SK-N-SH treated with all-trans-retinoic acid at 6 μM for 48 hours (cell line): ENCODE measurements around the gene NFYA.

Experiments used
- ATAC-seq: fragments of 200-7000 bp; cut with Tn5 transposase; 3 replicates; pipeline ENCODE4 v1.9.1; 2020; ENCODE audit warnings: mild to moderate bottlenecking, moderate library complexity
- ARNTL ChIP-seq: fragments of 450-650 bp; formaldehyde crosslinking; IDR thresholded peaks from 2 replicates; pipeline ENCODE4 v1.5.0; 2020; ENCODE audit warnings: low read depth, mild to moderate bottlenecking, moderate library complexity, borderline replicate concordance
- BACH2 ChIP-seq: fragments of 250-450 bp; sonication (Bioruptor Pico); IDR thresholded peaks from 2 replicates; pipeline ENCODE4 v1.9.0; 2021; ENCODE audit warnings: mild to moderate bottlenecking, borderline replicate concordance
- CSDC2 ChIP-seq: fragments of 250-450 bp; sonication (Bioruptor Pico); IDR thresholded peaks from 2 replicates; pipeline ENCODE4 v1.5.0; 2020; ENCODE audit warnings: mild to moderate bottlenecking, moderate library complexity
- OSR1 ChIP-seq: fragments of 250-450 bp; sonication (Bioruptor Pico); IDR thresholded peaks from 2 replicates; pipeline ENCODE4 v1.8.0; 2022; ENCODE audit warnings: moderate library complexity, mild to moderate bottlenecking, inconsistent platforms
- PPARA ChIP-seq: fragments of 250-450 bp; sonication (Bioruptor Pico); IDR thresholded peaks from 2 replicates; pipeline ENCODE4 v1.5.0; 2020; ENCODE audit warnings: mild to moderate bottlenecking, borderline replicate concordance
- TCF4 ChIP-seq: fragments of 250-450 bp; sonication (Bioruptor Pico); IDR thresholded peaks from 2 replicates; pipeline ENCODE4 v1.8.0; 2021; ENCODE audit warnings: mild to moderate bottlenecking, moderate library complexity, borderline replicate concordance
- TOX ChIP-seq: fragments of 250-450 bp; sonication (Bioruptor Pico); IDR thresholded peaks from 2 replicates; pipeline ENCODE4 v1.8.0; 2021; ENCODE audit warnings: mild to moderate bottlenecking, moderate library complexity, borderline replicate concordance
- ZFP3 ChIP-seq: fragments of 250-450 bp; sonication (Bioruptor Pico); IDR thresholded peaks from 2 replicates; pipeline ENCODE4 v1.5.0; 2020; ENCODE audit warnings: mild to moderate bottlenecking, moderate library complexity
- ZFP30 ChIP-seq: fragments of 450-650 bp; formaldehyde crosslinking; IDR thresholded peaks from 2 replicates; pipeline ENCODE4 v1.5.0; 2022; ENCODE audit warnings: mild to moderate bottlenecking, moderate library complexity
- ZNF565 ChIP-seq: fragments of 450-650 bp; formaldehyde crosslinking; conservative IDR thresholded peaks from 2 replicates; pipeline ENCODE4 v1.5.0; 2020; ENCODE audit warnings: low read depth, mild to moderate bottlenecking, moderate library complexity
- ZNF8 ChIP-seq: fragments of 450-650 bp; formaldehyde crosslinking; IDR thresholded peaks from 2 replicates; pipeline ENCODE4 v1.5.0; 2020; ENCODE audit warnings: mild to moderate bottlenecking, moderate library complexity
- TF ChIP-seq, protein P1 (sequence below): fragments of 250-450 bp; sonication (Bioruptor Pico); IDR thresholded peaks from 2 replicates; pipeline ENCODE4 v1.5.1; 2021; ENCODE audit warnings: mild to moderate bottlenecking, moderate library complexity
- TF ChIP-seq, protein P2 (sequence below): fragments of 250-450 bp; sonication (Bioruptor Pico); IDR thresholded peaks from 2 replicates; pipeline ENCODE4 v1.8.0; 2020; ENCODE audit warnings: mild to moderate bottlenecking, moderate library complexity, borderline replicate concordance
- TF ChIP-seq, protein P3 (sequence below): fragments of 250-450 bp; sonication (Bioruptor Pico); IDR thresholded peaks from 2 replicates; pipeline ENCODE4 v1.5.0; 2020; ENCODE audit warnings: mild to moderate bottlenecking, moderate library complexity
- TF ChIP-seq, protein P4 (sequence below): fragments of 250-450 bp; sonication (Bioruptor Pico); IDR thresholded peaks from 2 replicates; pipeline ENCODE4 v1.8.0; 2021; ENCODE audit warnings: low read depth, mild to moderate bottlenecking, moderate library complexity, borderline replicate concordance
- TF ChIP-seq, protein P5 (sequence below): fragments of 250-450 bp; sonication (Bioruptor Pico); IDR thresholded peaks from 2 replicates; pipeline ENCODE4 v1.5.1; 2020; ENCODE audit warnings: low read depth, mild to moderate bottlenecking, moderate library complexity

NFYA gene

DNA sequence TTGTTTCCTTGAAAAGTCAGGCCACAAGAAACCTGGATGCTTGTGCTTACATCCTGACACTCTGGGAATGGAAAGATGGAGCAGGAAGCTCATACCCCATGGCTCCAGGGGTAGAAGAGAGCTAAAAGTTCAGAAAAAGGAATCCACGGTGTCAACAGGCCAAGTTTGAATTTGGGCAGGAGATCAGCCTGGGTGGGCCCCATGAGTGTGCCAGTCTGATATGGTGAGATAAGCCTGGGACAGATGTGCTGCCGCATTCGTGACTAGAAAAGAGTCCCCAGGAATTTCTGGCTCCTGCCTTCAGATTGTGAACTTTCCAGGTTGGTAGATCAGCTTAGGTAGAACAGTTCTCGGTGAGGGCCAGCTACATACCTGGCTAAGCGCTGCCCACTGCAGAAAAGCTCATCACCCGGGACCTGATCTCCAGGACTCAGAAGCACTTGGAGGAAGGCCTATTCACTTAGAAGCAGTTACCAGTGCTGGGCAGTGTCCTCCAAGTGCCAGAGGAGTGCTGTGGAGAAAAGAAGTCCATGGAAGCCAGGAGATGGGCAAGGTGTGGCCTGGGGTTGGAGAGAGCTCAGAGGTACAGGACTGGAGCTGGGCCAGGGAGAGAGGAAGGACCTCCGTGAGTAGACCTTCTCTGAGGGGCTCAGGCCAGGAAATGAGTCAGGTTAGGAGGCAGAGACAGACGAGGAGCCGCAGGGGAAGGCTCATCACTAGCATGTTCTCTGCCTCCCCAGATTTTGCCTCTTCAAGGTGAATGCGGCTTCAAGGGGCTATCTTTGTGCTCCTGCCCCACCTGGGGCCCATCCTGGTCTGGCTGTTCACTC is 30.3 kb upstream of the NFYA start, which contains the start of gene TSPO2:
Gene TSPO2, plus strand, starts transcription at position 242 of the 830 bp plus-strand sequence. Its CDS starts 519 bp downstream, at position 761.
- TF ChIP-seq, protein P1, sequence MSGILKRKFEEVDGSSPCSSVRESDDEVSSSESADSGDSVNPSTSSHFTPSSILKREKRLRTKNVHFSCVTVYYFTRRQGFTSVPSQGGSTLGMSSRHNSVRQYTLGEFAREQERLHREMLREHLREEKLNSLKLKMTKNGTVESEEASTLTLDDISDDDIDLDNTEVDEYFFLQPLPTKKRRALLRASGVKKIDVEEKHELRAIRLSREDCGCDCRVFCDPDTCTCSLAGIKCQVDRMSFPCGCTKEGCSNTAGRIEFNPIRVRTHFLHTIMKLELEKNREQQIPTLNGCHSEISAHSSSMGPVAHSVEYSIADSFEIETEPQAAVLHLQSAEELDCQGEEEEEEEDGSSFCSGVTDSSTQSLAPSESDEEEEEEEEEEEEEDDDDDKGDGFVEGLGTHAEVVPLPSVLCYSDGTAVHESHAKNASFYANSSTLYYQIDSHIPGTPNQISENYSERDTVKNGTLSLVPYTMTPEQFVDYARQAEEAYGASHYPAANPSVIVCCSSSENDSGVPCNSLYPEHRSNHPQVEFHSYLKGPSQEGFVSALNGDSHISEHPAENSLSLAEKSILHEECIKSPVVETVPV, result no peak
- TF ChIP-seq TOX (no peak), OSR1 (CRISPR knock-in tag) (no peak), ZFP3 (CRISPR knock-in tag) (no peak)
- TF ChIP-seq, protein P2, sequence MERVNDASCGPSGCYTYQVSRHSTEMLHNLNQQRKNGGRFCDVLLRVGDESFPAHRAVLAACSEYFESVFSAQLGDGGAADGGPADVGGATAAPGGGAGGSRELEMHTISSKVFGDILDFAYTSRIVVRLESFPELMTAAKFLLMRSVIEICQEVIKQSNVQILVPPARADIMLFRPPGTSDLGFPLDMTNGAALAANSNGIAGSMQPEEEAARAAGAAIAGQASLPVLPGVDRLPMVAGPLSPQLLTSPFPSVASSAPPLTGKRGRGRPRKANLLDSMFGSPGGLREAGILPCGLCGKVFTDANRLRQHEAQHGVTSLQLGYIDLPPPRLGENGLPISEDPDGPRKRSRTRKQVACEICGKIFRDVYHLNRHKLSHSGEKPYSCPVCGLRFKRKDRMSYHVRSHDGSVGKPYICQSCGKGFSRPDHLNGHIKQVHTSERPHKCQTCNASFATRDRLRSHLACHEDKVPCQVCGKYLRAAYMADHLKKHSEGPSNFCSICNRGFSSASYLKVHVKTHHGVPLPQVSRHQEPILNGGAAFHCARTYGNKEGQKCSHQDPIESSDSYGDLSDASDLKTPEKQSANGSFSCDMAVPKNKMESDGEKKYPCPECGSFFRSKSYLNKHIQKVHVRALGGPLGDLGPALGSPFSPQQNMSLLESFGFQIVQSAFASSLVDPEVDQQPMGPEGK (CRISPR knock-in tag), result no peak
- TF ChIP-seq, protein P3, sequence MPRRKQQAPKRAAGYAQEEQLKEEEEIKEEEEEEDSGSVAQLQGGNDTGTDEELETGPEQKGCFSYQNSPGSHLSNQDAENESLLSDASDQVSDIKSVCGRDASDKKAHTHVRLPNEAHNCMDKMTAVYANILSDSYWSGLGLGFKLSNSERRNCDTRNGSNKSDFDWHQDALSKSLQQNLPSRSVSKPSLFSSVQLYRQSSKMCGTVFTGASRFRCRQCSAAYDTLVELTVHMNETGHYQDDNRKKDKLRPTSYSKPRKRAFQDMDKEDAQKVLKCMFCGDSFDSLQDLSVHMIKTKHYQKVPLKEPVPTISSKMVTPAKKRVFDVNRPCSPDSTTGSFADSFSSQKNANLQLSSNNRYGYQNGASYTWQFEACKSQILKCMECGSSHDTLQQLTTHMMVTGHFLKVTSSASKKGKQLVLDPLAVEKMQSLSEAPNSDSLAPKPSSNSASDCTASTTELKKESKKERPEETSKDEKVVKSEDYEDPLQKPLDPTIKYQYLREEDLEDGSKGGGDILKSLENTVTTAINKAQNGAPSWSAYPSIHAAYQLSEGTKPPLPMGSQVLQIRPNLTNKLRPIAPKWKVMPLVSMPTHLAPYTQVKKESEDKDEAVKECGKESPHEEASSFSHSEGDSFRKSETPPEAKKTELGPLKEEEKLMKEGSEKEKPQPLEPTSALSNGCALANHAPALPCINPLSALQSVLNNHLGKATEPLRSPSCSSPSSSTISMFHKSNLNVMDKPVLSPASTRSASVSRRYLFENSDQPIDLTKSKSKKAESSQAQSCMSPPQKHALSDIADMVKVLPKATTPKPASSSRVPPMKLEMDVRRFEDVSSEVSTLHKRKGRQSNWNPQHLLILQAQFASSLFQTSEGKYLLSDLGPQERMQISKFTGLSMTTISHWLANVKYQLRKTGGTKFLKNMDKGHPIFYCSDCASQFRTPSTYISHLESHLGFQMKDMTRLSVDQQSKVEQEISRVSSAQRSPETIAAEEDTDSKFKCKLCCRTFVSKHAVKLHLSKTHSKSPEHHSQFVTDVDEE (CRISPR knock-in tag), result no peak
- ATAC-seq, result no peak

DNA sequence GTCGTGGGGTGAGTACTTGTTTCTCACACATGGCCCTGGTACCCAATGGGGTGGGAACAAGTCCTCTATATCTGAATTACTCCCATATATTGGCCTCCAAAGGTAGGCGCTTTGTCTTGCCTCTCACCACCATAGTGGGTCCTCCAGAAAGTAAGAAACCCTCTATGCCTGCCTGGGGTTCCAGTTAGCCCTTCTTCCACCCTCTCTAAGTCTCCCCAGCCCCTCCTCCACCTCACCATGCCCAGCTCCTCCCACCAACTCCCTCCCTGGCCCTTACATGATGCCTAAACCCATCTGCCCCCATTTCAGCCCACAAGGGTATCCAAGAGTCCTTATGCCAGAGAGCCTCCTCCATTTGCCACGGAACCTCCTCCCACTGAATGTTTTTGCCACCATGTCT is 29.6 kb upstream of the NFYA start:
- TF ChIP-seq OSR1 (CRISPR knock-in tag) (no peak), ZNF8 (CRISPR knock-in tag) (no peak), PPARA (no peak), TCF4 (CRISPR knock-in tag) (no peak), ZFP3 (CRISPR knock-in tag) (no peak), ZNF565 (no peak)
- TF ChIP-seq, protein P4, sequence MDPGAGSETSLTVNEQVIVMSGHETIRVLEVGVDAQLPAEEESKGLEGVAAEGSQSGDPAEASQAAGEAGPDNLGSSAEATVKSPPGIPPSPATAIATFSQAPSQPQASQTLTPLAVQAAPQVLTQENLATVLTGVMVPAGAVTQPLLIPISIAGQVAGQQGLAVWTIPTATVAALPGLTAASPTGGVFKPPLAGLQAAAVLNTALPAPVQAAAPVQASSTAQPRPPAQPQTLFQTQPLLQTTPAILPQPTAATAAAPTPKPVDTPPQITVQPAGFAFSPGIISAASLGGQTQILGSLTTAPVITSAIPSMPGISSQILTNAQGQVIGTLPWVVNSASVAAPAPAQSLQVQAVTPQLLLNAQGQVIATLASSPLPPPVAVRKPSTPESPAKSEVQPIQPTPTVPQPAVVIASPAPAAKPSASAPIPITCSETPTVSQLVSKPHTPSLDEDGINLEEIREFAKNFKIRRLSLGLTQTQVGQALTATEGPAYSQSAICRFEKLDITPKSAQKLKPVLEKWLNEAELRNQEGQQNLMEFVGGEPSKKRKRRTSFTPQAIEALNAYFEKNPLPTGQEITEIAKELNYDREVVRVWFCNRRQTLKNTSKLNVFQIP, result no peak
- TF ChIP-seq, protein P1, result no peak
- ATAC-seq, result no peak

DNA sequence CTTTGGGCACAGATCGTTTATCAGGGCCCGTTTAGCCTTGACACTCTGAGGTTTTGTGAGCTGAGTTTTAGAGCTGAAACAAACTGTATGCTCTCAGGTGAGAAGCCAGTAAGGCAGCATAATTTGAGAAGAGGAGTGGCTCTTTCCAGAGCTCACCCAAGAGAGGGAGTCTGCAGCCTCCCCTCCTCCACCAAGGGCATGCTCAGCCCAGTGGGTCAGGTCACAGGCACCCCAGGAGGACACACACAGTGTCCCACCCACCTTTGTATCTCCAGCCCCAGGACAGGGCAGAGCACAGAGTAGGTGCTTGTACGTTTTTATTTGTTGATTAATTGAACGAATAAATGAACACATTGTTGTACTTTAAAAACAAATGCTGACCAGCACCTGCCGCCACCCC is 27.1 kb upstream of the NFYA start:
- ATAC-seq, result no peak
- TF ChIP-seq ZFP3 (CRISPR knock-in tag), result no peak
- TF ChIP-seq, protein P3 (CRISPR knock-in tag), result no peak
- no peak for TF ChIP-seq BACH2 (CRISPR knock-in tag)
- no peak for TF ChIP-seq ZFP30 (CRISPR knock-in tag)
- TF ChIP-seq ZNF8 (CRISPR knock-in tag), result no peak
- TF ChIP-seq, protein P2 (CRISPR knock-in tag), result no peak
- no peak for TF ChIP-seq TCF4 (CRISPR knock-in tag)
- TF ChIP-seq, protein P5, sequence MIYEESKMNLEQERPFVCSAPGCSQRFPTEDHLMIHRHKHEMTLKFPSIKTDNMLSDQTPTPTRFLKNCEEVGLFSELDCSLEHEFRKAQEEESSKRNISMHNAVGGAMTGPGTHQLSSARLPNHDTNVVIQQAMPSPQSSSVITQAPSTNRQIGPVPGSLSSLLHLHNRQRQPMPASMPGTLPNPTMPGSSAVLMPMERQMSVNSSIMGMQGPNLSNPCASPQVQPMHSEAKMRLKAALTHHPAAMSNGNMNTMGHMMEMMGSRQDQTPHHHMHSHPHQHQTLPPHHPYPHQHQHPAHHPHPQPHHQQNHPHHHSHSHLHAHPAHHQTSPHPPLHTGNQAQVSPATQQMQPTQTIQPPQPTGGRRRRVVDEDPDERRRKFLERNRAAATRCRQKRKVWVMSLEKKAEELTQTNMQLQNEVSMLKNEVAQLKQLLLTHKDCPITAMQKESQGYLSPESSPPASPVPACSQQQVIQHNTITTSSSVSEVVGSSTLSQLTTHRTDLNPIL, result no peak
- TF ChIP-seq, protein P4, result no peak
- TF ChIP-seq CSDC2 (CRISPR knock-in tag), result no peak
- no peak for TF ChIP-seq ARNTL (CRISPR knock-in tag)
